ENCODE results near the gene LUC7L3. TPM values are rescaled to one million over a fixed set of nuclear protein-coding genes. Genes with fewer than 3 reads are reported as not detected.

The LUC7L3 gene, protein sequence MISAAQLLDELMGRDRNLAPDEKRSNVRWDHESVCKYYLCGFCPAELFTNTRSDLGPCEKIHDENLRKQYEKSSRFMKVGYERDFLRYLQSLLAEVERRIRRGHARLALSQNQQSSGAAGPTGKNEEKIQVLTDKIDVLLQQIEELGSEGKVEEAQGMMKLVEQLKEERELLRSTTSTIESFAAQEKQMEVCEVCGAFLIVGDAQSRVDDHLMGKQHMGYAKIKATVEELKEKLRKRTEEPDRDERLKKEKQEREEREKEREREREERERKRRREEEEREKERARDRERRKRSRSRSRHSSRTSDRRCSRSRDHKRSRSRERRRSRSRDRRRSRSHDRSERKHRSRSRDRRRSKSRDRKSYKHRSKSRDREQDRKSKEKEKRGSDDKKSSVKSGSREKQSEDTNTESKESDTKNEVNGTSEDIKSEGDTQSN
- 100 to 1,000 TPM in 3 of 4 donors, 10 to 100 TPM in 1; 80.8 to 114 (median 105) TPM for total RNA-seq

DNA sequence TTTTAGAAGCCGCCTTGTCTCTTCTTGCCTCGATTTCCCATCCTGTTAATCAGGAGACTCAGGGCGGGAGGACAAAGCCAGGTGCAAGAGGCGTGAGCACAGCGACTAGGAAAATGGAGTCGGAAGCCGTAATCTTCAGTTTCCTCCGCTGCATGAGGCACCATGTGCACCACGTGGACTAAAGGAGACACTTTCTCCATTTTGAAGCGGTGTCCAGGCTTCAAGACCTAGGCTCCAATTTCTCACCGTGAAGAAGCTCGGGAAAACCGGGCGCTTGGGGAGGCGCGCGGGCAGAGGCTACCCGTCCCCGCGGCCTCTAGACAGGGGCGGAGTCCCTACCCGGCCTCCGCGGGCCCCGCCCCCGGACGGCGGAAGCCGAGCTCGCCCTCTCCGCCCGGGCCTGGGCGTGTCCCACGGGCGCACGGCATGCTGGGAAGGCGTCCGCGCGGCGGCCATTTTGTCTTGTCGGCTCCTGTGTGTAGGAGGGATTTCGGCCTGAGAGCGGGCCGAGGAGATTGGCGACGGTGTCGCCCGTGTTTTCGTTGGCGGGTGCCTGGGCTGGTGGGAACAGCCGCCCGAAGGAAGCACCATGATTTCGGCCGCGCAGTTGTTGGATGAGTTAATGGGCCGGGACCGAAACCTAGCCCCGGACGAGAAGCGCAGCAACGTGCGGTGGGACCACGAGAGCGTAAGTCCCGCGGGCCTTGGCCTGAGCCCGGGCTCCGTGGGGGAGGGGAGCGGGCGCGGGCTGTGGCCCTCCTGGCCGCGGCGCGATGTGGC is at the start of gene LUC7L3:
Gene LUC7L3, plus strand, starts transcription at position 460 of the 780 bp plus-strand sequence. Its CDS starts 130 bp downstream, at position 590.
- peaks cover 0 to 32% (median 19%) of the 10 kb centered on the region in 4 donors for H3K4me1 ChIP-seq
- TF ChIP-seq EP300 (IDR thresholded peaks at IDR 0.05): peak; percentile 42 to 97
- TF ChIP-seq, protein P1, sequence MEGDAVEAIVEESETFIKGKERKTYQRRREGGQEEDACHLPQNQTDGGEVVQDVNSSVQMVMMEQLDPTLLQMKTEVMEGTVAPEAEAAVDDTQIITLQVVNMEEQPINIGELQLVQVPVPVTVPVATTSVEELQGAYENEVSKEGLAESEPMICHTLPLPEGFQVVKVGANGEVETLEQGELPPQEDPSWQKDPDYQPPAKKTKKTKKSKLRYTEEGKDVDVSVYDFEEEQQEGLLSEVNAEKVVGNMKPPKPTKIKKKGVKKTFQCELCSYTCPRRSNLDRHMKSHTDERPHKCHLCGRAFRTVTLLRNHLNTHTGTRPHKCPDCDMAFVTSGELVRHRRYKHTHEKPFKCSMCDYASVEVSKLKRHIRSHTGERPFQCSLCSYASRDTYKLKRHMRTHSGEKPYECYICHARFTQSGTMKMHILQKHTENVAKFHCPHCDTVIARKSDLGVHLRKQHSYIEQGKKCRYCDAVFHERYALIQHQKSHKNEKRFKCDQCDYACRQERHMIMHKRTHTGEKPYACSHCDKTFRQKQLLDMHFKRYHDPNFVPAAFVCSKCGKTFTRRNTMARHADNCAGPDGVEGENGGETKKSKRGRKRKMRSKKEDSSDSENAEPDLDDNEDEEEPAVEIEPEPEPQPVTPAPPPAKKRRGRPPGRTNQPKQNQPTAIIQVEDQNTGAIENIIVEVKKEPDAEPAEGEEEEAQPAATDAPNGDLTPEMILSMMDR (IDR thresholded peaks at IDR 0.05): peak in 1 of 5 experiments; percentile 56
- peak; percentile 63 to 89 for TF ChIP-seq POLR2A (IDR thresholded peaks at IDR 0.05)
- H3K36me3 ChIP-seq: no peaks in the 10 kb centered on the region
- 3 to 6% methylated on average over 18 to 48 of the region's 76 CpGs for WGBS, 2 donors
- H3K27me3 ChIP-seq: no peaks in the 10 kb centered on the region
- peak within 1 kb of the TSS; percentile 97 to 100 (median 98) for H3K27ac ChIP-seq
- H3K4me3 ChIP-seq: peak within 1 kb of the TSS; percentile 85 to 97 (median 92)
- peak; percentile 87 to 89 for DNase-seq (ENCODE audit: low spot score in 2 of 2)
- H3K9me3 ChIP-seq: no peaks in the 10 kb centered on the region

DNA sequence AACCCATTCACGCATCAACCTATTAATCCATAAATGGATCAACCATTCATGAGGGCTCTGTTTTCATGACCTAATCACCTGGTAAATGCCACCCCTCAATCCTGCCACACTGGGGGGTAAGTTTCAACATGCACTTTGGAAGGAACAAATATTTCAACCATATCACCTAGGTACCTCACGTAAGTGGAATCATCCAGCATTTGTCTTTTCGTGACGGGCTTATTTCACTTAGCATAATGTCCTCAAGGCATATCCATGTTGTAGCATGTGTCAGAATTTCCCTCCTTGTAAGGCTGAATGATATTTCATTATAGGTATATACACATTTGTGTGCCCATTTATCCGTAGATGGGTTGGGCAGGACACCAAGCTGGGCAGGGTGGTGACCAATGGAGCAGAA is 47.3 kb upstream of the LUC7L3 start:
- Histone ChIP-seq H3K27ac (no peak overlapping the region), H3K27me3 (no peaks in the 10 kb centered on the region), H3K9me3 (no peaks in the 10 kb centered on the region), H3K4me1 (peaks cover 0 to 3% (median 0%) of the 10 kb centered on the region in 4 donors), H3K4me3 (no peak overlapping the region), H3K36me3 (no peaks in the 10 kb centered on the region)
- WGBS, 2 donors: 93 to 95% methylated on average over 5 of the region's 5 CpGs
- no peak for DNase-seq (ENCODE audit: low spot score in 2 of 2)
- TF ChIP-seq, protein P1 (IDR thresholded peaks at IDR 0.05): no peak
- TF ChIP-seq POLR2A (IDR thresholded peaks at IDR 0.05): no peak

DNA sequence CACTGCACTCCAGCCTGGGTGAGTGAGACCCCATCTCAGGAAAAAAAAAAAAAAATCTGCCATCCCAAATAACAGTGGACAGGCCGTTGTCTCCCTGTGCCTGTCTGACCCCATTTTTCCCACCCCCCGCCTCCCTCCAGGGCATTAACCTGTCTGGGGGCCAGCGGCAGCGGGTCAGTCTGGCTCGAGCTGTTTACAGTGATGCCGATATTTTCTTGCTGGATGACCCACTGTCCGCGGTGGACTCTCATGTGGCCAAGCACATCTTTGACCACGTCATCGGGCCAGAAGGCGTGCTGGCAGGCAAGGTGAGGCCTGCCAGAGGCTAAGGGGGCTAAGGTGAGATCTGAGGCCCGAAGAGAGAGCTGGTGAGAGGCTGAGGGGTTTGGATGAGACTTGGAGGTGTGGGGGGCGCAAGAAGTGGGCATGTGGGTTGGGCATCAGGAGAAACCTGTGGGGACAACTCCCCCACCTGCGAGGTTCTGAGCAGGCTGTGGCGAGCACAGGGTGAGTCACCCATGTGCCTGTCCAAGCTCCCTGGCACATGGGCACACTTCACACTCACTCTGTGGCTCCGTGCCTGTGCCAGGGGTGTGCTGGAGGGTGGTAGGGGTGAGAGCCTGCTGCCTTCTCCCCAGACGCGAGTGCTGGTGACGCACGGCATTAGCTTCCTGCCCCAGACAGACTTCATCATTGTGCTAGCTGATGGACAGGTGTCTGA is 46.4 kb upstream of the LUC7L3 start:
- H3K36me3 ChIP-seq: no peaks in the 10 kb centered on the region
- peaks cover 0 to 3% (median 0%) of the 10 kb centered on the region in 4 donors for H3K4me1 ChIP-seq
- no peak overlapping the region for H3K4me3 ChIP-seq
- TF ChIP-seq, protein P1 (IDR thresholded peaks at IDR 0.05): no peak
- no peak for TF ChIP-seq POLR2A (IDR thresholded peaks at IDR 0.05)
- no peak for TF ChIP-seq EP300 (IDR thresholded peaks at IDR 0.05)
- WGBS, 2 donors: 87 to 88% methylated on average over 16 to 19 of the region's 20 CpGs
- H3K27me3 ChIP-seq: no peaks in the 10 kb centered on the region
- no peak for DNase-seq (ENCODE audit: low spot score in 2 of 2)
- no peaks in the 10 kb centered on the region for H3K9me3 ChIP-seq
- H3K27ac ChIP-seq: no peak overlapping the region

DNA sequence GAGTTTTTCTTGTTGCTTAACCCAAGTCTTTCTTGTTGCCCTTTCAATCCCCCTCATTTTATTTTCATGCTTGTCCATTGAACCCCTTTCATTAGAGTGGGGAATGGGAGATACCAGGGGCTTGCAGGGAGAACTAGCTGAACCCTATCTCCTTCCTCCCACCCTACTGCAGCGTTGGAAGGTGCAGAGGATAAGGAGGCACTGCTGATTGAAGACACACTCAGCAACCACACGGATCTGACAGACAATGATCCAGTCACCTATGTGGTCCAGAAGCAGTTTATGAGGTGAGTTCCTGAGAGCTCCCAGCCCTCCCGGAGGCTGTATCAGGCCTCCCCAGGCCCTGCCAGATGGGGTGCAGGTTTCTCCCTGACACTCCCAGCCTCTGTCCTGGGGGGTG is 44.2 kb upstream of the LUC7L3 start:
- TF ChIP-seq, protein P1 (IDR thresholded peaks at IDR 0.05): no peak
- TF ChIP-seq POLR2A (IDR thresholded peaks at IDR 0.05): no peak
- TF ChIP-seq EP300 (IDR thresholded peaks at IDR 0.05): no peak
- no peaks in the 10 kb centered on the region for H3K4me1 ChIP-seq
- H3K4me3 ChIP-seq: no peak overlapping the region
- WGBS, 2 donors: 72 to 78% methylated on average over 3 of the region's 3 CpGs
- H3K27me3 ChIP-seq: no peaks in the 10 kb centered on the region
- no peak for DNase-seq (ENCODE audit: low spot score in 2 of 2)
- H3K36me3 ChIP-seq: no peaks in the 10 kb centered on the region
- H3K9me3 ChIP-seq: no peaks in the 10 kb centered on the region
- H3K27ac ChIP-seq: no peak overlapping the region
